SK-MEL-5 (cell line): ENCODE measurements around the gene FBXL16. TPM values are rescaled to one million over a fixed set of nuclear protein-coding genes. Genes with fewer than 3 reads are reported as not detected.

Experiments used
- DNase-seq: peaks from one replicate; pipeline ENCODE4 v3.0.0-alpha.2; 2016; ENCODE audit warnings: low read depth, low spot score
- in situ Hi-C: cut with HindIII; loops from 2 replicates; pipeline ENCODE4 v1.10.0; 2016; ENCODE audit warnings: low sequenced_read_pairs, high pct_unique_total_duplicates, low pct_unique_long_range_greater_than_20kb
- total RNA-seq: library from RNA; depleted of rRNA; stranded (reverse); fragments of >200 nt; shearing (Covaris generic); gene quantifications from 2 replicates; pipeline ENCODE4 v1.2.3, GENCODE V29; 2014

FBXL16 gene
- total RNA-seq, 1 experiment from 2014 or later: 7.3 TPM

DNA sequence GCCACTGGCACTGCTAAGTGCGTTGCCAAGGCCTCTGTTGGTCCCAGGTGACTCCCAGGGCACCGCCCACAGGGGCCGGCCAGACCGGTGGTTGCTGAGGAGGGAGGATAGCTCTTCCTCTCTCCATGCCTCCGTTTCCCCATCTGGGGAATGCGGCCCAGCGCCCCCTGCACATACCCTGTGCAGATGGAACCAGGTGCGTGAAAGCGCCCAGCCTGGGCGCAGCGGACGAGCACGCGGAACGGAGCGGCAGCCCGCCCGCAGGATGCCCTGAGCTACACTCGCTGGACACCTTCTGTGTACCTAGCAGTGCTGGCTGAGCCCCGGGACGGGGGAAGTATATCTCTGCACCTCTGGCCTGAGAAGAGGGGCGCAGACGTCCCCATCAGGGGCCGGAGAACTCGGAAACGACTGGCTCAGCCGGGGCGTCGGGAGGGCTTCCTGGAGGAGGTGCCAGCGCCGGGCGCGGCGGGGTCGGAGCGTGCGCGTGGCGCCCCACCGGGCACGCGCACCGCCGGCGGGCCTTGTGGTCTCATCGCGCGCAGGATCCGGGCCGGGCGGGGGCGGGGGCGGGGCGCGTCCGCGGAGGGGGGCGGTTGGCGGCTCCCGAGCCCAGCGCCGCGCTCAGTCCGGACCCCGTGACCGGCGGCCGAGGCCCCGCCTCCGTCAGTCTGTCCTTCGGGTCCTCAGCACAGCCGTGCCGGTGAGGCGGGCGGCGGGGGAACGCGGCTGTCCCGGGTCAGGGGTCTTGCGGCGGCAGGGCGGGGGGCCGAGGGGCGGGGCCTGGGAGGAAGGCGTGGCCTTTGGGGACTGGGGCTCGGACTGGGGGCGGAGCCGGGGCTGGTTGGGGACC lies 21.1 kb upstream of the FBXL16 start, which contains the start of the genes CCDC78 and HAGHL:
Gene CCDC78, minus strand, starts transcription at position 6 of the 853 bp plus-strand sequence. CDS start 76 bp downstream, outside the sequence.
Gene HAGHL, plus strand, starts transcription at position 669 of the 853 bp plus-strand sequence. CDS start 404 bp downstream, outside the sequence.
- DNase-seq: peak; percentile 68
- in situ Hi-C loops: no loop called here

DNA sequence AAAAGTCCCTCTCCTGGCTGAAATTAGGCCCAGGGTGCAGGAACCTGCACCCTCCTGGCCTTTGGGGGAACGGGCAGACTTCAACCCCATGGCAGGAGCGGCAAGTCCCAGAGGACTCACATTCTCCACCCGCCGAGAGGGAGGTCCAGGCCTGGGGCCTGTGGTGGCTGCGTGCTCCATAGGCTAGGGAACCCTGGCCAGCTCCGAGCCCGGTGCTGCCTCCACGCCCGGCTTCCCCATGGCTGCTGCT lies 20.5 kb upstream of the FBXL16 start:
- in situ Hi-C loops: no loop called here
- DNase-seq: no peak

DNA sequence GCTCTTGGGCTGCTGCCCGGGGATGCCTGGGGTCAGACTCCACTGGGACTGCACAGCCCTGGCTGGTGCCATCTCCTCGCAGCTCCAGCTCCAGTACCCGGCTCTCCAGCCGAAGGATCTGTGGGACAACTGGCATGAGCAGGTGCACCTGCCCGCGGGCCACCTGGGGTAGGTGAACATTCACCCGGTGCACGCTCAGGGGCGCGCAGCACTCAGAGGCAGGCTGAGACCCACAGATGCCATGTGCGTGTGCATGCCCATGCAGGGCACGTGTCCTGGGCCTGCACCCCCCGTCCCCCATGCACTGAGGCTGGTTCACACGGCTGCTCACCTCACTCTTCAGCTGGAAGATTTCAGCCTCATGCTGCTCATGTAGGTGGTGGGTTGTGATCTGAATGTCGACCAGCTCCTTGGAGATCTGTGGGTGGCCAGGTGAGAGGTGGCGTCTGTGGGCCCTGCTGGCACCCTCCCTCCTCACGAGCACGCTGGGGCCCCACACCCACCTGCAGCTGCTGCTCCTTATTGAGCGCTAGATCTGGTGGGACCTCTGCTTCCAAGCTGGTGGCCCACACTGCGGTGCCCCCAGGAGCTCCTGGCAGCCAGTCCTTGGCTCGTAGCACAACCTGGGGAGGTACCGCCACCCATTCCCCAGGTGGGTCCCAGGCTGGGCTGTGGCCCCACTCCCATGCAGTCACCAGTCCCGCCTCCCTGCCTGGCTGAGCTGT lies 20.0 kb upstream of the FBXL16 start:
- DNase-seq: no peak
- in situ Hi-C loops: no loop called here

DNA sequence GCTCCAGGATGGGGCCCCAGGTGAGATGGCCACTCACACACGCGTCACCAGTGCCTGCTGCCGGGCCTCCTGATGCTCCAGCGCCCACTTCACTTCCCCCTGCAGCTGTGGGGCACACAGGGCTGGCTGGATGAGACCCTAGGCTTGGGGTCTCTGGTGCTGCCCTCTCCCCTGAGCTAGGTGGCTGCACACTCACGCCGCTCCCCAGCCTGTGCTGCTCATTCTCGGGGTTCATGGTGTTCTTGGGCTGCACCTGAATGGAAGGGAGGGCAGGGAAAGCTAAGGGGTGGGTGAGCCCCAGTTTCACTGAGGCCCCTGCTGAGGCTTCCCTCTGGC lies 19.4 kb upstream of the FBXL16 start:
- DNase-seq: no peak
- in situ Hi-C loops: no loop called here

DNA sequence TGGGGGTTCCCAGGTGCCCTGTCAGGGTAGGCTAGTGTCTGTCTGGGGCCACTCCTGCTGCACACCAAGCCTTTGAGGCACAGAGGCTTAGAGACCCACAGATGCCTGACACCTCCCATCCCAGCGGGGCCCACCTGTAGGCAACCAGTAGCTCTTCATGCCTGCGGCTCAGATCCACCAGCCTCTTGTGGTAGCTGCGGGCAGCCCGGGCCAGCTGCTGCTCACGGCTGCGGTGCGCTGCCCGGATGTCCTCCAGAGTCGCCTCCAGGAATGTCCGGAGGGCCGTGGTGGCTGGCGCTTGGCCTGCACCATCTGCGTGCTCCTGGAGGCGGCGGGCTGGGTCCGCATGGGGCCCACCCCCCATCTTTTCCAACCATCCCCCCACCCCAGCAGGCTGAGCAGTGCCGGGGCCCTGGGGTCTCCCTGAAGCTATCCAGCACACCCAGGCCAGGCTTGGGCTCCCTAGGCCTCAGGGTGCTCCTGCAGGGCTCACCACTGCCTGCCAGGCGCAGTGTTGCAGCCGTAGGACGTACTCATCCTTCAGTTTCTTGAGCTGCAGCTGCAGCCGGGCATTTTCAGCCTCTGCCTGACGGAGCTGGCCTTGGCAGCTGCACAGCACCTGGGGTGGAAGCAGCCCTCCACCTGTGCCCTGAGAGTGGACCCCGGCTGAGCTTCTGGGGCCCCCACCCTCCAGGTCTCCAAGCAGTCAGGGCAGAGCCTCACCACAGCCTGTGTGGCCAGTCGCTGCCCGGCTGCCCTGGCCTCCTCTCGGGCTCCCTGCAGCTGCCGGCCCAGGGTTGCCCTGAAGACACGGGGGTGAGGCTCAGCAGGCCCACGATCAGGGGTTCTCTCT lies 18.8 kb upstream of the FBXL16 start:
- in situ Hi-C loops: no loop called here
- DNase-seq: no peak

DNA sequence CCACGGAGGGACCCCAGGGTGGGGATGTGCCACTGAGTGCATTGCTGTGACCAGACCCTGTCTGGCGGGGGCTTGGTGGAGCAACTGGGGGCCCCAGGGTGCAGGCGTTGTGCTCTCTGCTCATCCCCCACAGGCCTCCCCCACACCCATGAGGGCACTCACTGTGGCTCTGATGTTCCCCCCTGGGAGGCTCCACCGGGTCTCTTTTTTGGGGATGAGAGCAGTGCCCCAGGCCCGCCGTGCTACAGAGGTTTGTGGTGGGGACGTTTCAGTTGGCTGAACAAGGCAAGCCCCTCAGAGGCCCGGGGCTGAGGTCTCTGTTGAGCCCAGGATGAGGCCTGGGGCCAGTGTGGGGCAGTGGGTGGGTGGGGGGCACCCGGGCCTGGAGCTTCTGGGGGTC lies 18.1 kb upstream of the FBXL16 start:
- in situ Hi-C loops: no loop called here
- no peak for DNase-seq

DNA sequence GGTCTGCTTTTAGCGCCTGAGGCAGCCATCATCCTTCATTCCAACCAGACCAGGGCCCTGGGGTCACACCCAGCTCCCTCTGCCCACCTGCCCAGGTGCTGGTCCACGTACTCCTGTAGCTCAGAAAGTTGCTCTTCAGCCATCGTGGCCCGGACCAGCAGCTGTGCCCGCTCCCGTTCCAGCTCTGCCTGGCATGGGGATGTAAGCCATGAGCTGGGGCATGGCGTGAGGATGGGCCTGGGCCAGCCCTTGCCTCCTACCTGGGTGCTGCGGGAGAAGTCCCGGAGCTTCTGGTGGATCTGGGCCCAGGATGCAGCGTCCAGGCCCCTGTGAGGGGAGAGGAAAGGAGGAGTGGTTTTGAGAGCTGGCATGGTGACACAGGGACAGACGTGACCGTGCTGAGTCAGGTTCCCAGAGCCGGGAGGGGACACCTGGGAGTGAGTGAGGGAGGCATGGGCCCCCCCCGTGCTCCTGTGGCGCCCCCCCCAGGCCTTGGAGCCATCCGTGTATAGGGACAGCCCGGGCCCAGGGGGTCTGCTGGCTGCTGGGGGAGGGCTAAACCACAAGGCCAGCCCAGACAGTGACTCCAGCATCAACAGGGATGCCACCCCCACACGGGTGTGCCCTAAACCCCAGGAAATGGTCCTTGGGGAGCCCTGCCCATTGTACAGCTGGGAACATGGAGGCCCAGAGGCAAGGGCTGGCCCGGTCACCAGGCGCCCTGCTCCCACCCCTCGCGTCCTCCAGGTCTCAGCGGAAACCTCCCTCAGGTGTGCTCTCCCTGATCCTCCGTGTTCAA lies 17.4 kb upstream of the FBXL16 start:
- no peak for DNase-seq
- in situ Hi-C loops: no loop called here

DNA sequence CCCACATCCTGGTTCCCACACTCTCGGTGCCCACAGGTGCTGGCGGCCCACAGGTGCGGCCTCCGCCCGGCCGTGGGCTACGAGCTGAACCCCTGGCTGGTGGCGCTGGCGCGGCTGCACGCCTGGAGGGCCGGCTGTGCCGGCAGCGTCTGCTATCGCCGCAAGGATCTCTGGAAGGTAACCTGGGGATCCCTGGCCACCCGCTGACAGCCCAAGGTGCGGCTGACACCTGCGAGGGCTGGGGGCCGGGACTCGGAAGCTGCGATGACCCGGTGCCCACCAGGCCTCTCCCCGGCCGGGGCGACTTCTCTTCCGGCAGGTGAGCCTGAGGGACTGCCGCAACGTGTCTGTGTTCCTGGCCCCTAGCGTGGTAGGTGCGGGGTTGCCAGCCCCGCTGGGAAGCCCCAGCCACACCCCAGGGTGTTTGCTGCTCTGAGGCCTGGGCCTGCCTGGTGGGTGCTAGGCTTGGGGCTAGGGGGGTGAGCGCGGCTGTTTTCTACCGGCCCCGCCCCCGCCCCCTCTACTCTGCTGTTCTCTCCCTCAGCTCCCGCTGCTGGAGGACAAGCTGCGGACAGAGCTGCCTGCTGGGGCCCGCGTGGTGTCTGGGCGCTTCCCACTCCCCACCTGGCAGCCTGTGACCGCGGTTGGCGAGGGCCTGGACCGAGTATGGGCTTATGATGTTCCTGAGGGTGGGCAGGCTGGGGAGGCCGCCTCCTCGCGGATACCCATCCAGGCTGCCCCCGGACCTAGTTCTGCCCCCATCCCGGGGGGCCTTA lies 16.4 kb upstream of the FBXL16 start:
- in situ Hi-C loops: no loop called here
- no peak for DNase-seq

DNA sequence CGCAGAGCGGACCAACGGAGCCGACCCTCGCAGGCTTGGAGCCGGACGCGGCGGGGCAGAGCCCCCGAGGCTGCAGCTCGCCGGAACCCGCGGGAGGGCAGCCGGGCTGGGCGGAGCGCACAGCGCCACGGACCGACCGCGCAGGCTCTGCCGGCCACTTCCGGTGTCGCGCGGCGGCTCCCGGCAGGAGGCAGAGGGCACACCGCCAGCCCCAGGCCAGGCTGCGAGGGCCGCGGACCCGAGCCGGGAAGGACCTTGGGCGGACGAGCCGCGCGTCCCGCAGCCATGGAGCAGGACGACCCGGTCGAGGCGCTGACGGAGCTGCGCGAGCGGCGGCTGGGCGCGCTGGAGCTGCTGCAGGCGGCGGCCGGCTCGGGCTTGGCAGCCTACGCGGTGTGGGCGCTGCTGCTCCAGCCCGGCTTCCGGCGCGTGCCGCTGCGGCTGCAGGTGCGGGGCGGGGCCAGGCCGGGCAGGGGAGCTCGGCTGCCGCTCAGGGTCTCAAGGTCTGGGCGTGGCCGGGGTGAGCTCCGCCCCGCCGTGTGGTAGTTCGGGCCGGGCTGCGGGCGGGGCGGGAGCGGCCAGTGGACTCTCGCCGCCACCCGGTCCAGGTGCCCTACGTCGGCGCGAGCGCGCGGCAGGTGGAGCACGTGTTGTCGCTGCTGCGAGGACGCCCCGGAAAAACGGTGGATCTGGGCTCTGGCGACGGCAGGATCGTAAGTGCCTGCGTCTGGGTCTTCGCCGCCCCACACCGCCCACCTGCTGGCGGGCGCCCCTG lies 15.6 kb upstream of the FBXL16 start, which contains the start of gene ANTKMT:
Gene ANTKMT, plus strand, starts transcription at position 157 of the 775 bp plus-strand sequence. Its CDS starts 129 bp downstream, at position 286.
- peak; percentile 79 for DNase-seq
- in situ Hi-C loops: no loop called here

DNA sequence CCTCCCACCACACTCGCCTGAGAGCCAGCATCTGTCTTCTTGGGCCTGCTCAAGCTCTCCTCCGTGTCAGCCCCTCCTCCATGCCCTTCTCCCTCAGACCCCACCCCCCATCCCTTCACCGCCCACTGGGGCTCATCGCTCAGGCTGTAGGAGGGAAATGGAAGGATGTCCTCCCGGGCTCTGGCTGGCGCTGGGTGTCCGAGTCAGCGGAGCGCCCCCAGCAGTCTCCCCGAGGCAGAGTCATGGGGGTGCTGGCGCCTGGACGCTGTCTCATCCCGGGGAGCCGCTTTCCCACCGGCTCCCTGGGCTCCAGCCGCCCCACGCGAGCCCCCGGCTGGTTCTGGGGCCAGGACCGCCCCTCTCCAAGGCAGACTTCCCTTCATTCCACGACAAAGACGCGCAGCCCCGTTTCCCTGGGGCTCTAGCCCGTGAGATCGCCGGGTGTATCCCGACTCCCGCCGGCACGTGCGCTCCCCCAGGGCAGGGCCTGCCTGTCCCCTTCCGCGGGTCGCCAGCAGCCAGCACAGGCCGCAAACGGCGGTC lies 14.9 kb upstream of the FBXL16 start:
- peak; percentile 77 for DNase-seq
- in situ Hi-C loops: no loop called here

DNA sequence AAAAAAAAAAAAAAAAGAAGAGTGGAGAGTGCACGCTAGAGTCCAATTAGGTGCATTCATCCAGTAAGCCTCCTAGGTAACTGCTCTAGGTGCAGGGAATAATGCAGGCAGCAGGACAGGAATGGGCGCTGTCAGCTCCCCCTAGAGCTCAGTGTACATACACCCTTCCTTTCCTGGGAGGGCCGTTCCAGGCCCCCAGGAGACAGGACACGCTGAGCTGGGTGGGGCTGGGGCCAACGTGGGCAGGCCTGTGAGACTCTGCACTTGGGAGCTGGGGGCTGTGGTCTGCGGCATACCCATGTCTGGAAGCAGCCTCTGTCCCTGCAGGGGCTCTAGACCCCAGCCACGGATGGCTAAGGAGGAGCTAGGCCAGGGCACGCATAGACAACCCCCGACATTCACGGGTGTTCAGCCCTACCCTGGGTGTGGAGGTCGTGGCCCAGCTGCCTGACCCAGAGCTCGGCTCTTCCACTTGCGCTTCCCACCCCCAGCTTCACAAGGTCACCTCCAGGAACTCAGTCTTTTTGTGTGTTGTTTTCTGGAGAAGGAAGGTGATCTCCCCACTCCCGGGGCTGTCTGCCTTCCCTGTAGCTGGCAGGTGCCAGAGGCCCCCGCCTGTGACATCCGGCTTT lies 14.3 kb upstream of the FBXL16 start:
- peak; percentile 59 for DNase-seq
- in situ Hi-C loops: no loop called here

DNA sequence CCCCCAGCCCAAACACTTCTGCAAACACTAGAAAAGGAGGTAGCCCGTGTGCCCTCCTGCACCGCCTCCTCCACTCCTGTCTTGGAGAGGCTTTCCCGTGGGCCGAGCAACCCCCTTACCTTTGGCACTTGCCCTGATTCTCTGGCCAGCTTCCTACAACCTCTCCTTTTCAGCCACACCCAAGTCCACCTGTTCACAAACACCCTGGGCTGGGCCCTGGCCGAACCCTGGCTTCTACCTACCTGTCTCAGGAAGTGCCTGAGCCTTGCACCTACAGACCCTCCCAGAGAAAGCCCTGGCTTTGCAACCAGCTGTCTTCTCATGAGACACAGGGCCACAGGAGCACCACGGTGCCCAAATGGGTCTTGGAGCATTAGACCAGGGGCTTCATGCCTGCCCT lies 13.3 kb upstream of the FBXL16 start:
- in situ Hi-C loops: no loop called here
- no peak for DNase-seq

DNA sequence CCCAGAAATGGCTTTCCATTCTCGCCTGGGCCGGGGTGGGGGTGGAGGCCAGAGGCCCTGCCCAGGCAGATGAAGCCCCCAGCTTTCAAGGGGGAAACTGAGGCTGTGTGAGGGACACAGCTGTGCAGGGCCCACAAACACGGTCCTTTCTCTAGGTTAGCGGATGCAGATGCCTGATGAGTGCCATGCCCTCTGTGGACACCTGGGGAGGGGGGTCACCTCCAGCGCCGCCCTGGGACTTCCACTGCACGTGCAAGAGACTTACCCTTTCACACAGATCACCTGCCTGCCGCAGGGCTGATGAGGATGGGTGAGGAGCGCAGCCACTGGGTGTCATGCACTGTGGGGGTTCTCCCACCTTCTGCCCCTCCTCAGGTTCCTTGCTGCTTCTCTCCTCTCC lies 12.8 kb upstream of the FBXL16 start:
- DNase-seq: no peak
- in situ Hi-C loops: no loop called here

DNA sequence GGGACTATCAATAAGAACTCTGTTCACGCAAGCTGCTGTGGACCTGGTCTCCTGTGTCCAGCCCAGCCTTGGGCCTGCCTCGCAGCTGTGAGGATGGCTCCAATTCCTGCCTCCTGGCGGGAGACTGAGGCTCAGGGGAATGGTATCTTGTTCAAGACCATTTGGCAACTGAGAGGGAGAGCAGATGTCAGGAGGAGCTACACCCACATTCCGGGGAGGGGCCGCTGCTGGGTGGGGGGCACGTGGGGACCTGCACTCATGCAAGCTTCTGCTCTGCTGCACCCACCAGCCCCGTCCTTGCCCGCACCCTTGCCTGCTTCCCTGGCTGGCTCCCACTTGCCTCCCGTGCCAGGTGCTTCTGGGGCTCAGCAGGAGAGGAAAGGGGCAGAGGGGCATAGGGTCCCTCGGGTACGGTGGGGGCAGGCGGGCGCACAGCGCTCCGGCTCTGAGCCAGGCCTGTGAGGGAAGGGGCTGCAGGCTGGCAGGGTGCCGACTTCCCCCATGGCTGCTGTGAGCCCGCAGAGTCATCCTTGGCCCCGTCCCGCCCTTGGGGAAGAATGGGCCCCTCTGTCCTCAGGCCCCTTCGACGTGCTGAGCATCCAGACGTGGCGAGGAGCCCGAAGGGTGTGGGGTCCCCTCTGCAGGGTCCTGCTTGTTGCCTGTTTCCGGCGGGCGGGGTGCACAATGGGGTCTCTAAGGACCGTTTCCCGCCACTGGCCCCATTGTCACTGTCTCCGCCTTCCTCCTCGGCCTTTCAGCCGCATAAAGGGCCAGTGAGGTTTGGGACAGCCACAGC lies 12.0 kb upstream of the FBXL16 start:
- in situ Hi-C loops: no loop called here
- DNase-seq: no peak
